GM19395 (cell line): ENCODE measurements around the gene OXSR1.
"Not testable (repeated sequence)": the region's sequence is repeated elsewhere in the genome, so short reads cannot be mapped to it uniquely, and the experiment has no call there.

Source experiments
- ATAC-seq: cut with Tn5 transposase; IDR thresholded peaks from one replicate; pipeline ENCODE4 v1.9.1; 2021; ENCODE audit warnings: mild to moderate bottlenecking, moderate library complexity; ENCODE audit not compliant: unreplicated experiment

Gene OXSR1

GRCh38 chr3:38219609-38220197 is 54.4 kb downstream of the OXSR1 start:
- no peak for ATAC-seq

DNA sequence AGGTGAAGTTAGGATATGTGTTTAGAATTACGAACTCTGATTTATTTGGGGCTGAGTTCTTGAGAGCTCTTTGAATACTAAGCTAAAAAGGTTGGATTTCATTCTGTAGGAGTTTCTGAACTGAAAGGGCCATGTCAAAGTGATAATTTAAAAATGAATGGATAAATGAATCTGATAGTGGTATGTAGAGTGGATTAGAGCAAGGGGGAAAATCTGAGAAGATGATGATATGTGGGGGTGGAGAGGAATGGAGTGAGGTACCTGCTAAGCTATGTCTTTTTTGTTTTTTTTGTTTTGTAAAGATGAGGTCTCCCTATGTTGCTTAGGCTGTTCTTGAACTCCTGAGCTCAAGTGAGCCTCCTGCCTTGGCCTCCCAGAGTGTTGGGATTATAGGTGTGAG is 55.7 kb downstream of the OXSR1 start:
- no peak for ATAC-seq

DNA sequence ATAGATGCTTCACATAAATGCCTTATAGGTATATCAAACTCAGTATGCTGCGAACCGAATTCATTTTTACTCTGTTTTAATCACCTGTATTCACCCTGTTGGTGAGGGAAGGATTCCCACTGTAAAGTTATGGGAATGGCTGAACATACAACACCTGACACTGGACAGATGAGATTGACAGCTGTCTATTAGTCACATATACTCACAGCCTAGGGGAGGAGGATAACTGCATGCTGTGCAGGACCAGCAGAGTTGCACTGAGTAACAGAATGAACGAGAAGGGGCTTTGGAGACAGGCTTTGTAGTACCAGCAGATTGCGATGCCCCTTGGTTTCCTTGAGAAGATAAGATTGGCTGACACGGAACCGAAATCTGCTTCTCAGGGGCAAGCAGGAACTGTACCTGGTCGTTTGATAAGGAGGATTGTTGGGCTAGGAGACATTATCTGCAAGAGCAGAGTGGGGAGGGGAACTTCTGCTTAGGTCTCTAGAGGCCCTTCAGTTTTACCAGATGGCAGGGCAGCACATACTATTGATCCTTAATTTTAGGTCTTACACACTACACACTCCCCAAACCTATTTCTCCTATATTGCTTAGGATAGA is 56.8 kb downstream of the OXSR1 start:
- no peak for ATAC-seq

DNA sequence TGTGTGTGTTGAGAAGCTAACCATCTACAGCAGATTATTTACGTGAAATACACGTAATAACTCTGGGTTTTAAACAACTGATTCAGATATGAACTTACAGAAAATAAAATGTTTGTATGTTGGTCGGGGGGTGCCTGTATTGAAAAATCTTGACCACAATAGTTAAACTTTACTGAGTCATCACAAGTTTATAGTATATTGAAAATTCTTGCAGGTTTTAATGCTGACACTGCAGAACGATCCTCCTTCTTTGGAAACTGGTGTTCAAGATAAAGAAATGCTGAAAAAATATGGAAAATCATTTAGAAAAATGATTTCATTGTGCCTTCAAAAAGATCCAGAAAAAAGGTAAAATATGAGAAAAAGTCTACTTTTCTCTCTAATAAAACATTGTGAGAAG is 59.0 kb downstream of the OXSR1 start:
- ATAC-seq: no peak

DNA sequence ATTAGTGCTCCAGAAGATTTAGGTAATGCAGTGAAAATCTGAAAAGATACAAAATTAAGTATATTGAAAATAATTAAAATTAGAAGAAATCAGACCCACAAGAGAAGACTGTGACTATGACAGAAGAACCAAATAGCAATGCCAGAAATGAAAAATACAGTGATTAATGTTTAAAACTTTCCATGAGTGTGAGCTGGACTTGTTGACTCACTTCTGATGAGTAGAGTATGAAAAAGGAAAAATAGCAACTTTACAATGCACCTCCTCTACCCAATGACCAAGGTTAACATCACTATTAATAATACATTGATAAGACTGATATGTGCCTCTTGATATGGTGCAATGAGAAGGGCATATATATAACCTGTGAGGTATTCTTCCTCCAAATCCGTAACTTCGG is 60.9 kb downstream of the OXSR1 start:
- ATAC-seq: no peak

DNA sequence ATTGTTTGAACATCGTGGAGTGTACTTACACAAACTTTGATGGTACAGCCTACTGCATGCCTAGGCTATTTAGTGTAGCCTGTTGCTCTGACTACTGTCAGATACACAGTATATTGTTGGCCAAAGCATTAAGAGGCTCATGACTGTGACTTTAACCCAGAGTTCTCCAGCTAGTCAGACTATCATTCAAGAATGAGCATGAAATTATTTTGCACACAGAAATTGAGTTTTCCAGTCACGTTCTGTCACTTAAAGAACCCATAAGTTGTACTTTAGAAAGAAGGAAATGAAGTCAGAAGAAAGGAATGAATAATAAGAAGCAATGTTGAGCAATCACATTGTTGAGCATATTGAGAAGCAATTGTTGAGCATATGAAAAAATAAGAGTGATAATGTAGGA is 62.7 kb downstream of the OXSR1 start:
- no peak for ATAC-seq

DNA sequence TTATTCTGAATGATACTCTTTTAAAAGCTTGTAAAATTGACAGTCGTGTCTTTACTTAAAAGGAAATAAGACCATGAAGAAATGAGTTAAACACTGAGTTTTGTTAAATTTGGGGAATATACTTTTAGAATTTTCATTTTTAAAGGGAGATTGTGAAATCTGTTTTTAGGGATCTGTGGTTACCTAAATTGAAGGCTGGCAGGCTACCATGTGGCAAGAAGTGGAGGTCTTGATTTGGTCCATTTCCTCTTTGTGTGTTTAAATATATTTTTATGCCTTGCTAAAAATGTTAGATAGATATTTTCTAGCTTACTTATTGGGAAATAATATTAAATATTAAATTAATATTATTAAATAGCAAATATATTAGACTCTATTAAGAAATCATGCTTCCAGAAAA is 63.7 kb downstream of the OXSR1 start:
- ATAC-seq: no peak

DNA sequence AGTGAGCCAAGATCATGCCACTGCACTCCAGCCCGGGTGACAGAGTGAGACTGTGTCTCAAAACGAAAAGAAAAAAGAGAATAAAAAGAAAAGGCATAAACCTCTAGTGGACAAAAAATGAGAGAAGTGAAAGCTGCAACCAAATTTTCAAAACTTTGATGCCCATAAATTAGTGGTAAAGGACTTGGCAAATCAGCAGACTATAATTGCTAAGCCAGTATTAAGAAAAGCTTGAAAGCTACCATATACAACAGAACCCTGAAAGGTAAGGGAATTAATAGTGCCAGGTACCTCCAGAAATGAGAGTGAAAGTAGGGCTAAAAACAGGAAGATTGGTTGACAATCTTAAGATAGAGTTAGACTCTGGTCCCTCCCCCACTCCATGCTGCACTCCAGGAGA is 67.4 kb downstream of the OXSR1 start:
- no peak for ATAC-seq

DNA sequence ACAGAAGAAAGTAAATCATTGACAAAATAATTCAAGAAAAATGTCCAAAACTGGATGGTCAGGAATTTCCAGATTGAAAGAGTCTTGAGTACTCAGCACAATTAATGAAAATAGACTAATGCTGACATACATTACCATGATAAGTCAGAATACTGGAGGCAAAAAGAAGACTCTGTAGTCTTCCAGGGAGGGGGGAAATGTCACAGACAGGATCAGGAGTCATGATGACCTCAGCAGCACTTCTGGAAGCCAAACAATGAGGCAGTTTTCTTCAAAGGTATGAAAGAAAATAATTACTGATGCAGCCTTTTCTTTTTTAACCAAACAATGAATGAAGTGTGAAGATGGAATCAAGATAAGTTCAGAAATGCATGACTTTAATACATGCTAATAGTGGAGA is 70.1 kb downstream of the OXSR1 start:
- ATAC-seq: no peak

GRCh38 chr3:38238416-38239008 is 73.2 kb downstream of the OXSR1 start:
- no peak for ATAC-seq

DNA sequence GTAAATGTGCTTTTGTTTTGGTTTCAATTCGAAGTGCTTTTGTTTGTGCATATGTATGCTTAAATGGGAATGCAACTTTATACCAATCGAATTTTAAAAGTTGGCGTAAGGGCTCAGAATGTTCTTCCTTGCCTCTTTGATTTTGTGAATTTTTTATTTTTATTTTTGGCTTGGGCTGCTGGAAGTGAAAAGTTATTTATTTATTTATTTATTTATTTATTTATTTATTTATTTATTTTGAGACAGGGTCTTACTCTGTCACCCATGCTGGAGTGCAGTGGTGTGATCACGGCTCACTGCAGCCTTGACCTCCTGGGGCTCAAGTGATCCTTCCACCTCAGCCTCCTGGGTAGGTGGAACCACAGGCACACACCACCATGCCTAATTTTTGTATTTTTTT is 77.5 kb downstream of the OXSR1 start:
- not testable (repeated sequence) for ATAC-seq

- no peak for ATAC-seq
These were observed 80.6 kb downstream of the OXSR1 start for GRCh38 chr3:38245930-38246329.

- ATAC-seq: no peak
These were observed 82.2 kb downstream of the OXSR1 start for GRCh38 chr3:38247366-38248035.

DNA sequence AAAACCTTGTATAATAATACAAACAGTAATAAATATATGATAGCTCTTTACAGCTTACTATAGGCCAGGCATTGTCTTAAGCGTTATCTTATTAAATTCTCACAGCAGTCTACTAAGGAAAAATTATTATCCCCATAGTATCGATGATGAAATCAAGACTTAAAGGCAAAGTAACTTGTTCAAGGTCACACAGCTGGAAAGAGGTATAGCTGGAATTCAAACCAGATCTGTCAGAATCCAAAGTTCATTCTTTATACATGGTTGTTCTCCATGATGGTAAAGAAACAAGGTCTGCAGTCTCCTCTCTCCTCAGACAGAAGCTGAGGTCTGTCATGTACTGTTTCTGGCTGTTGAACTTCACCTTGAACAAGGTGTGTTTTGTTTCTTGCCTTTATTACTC is 84.9 kb downstream of the OXSR1 start:
- no peak for ATAC-seq

DNA sequence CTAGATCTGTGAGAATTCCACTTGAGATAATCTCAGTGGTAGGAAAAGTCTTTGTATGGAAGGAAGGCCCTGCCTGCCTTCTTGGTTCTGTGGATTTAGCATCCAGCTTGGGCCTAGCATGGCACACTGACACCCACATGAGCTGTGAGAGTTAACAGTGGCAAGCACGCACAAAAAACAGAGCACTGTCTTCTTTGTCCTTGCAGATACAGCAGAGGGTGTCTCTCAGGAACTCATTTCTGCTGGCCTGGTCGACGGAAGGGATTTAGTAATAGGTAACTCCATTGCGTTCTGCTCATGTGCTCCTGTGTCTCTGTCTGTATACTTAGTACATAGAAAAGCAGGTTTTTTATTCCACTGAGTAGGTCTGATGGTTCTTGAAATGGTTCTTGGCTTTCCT is 85.9 kb downstream of the OXSR1 start:
- no peak for ATAC-seq

DNA sequence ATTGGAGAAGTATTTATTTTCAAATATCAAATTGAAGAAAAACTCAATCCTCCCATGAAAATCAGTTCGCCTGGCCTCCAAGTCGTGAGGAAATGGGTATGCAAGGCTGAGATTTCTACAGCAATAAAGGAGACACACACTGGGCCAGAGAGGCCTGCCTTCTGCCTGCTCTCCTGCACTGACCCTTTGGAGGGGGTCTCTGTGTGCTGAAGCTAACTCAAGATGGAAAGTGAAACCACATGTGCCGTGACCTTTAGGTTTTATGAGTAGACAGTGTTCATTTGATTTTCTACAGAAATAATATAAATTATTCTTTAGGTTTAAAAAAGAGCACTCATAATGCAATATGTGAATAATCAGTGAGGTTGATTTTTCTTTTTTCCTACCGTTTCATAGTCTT is 88.4 kb downstream of the OXSR1 start:
- ATAC-seq: no peak

DNA sequence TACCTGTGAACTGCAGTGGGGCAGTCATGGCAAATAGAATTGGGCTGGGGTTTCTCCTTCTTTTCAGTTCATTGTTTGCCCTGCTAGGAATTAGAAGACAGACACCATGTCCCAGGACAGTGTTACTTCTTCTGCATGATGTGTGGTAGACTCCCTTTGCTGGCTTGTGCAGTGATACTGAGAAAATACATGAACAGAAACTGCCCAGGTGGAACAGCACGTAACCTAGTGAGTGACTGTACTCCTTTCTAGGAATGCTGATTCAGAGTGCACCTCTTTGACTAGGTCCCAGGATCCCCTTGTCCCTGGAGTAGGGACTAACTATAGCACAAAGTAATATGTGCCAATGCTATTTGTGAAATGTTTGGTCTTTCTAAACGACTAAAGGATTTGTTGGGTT is 89.5 kb downstream of the OXSR1 start:
- no peak for ATAC-seq

DNA sequence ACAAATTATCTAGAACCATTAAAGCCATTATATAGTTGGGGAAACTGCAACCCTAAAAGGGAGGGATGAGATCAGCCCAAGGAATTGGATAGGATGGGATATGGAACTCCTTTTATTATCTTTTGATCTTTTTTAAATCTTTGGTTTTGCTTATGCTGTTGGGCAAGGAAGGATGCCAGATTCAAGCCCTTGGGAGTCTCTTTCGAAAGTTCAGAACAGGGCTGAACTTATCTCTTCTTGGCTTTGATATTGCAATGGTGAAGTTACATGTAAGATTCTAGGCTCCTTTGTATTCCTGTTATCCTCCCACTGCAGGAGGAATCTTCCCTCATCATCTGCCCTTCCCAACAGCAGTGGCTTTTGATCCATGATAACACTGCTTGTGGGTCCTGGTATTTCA is 90.3 kb downstream of the OXSR1 start:
- ATAC-seq: no peak

- no peak for ATAC-seq
These were observed 92.2 kb downstream of the OXSR1 start for GRCh38 chr3:38257583-38257982.

GRCh38 chr3:38260474-38260873 is 95.1 kb downstream of the OXSR1 start:
- ATAC-seq: no peak

- ATAC-seq: no peak
These were observed 99.0 kb downstream of the OXSR1 start for GRCh38 chr3:38264353-38264771.

- no peak for ATAC-seq
These were observed 99.4 kb downstream of the OXSR1 start for GRCh38 chr3:38264779-38265178.
